GM18505 (cell line): ENCODE measurements around the gene CUBN.

ENCODE experiments used
- ATAC-seq: cut with Tn5 transposase; IDR thresholded peaks from one replicate; pipeline ENCODE4 v1.9.1; 2021; ENCODE audit not compliant: unreplicated experiment
- POLR2A ChIP-seq: IDR thresholded peaks from 4 replicates; pipeline ENCODE4 v1.6.1; 2011; ENCODE audit warnings: borderline replicate concordance; ENCODE audit not compliant: insufficient read depth, insufficient read length; ENCODE audit errors: extremely low read depth

CUBN gene

GRCh38 chr10:17153321-17153720, 23.7 kb upstream of the CUBN start:
- no peak for ATAC-seq
- TF ChIP-seq POLR2A = no peak

DNA sequence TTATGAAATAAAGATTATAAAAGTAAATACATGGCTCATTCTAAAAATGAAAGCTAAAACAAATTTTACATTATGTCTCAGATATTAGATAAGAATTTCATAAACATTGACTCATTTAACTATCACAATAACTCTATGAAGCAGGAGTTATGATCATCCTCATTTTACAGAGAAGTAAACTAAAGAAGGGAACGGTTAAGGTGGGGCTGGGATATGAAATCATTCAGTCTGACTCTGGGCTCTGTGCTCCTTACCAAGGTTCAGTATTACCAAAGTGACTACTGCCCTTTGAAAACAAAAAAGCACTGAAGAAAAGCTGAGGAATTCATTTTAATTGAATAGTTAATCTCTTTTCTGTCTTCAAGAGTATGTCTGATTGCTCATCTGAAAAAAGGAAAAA, 22.1 kb upstream of the CUBN start:
- no peak for TF ChIP-seq POLR2A
- ATAC-seq = no peak

DNA sequence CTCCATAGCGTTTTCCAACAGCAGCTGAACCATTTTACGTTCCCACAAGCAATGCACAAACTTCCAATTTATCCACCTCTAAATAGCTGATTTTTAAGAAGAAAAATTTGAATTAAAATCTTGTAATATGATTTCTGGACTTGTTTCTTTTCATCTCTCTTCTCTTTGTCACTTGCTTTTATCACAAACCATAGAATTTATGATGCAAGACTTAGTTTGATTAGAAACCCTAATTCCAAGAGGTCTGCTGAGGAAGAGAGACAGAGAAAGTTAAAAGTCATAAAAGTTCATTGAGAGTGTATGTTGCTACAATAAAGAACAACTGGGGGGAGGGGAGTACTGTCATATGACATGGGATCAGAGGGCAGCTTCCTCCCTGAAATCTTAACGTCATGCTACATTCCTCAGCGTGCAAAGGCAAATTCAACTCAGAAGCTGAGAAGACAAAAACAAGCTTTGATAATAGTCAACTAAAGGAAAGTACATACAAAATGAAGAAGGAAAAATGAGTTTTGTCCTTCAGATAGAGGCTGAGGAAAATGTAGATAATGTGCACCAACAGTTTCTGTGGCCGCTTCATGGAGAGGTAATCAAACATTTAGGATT, 18.4 kb upstream of the CUBN start:
- no peak for TF ChIP-seq POLR2A

DNA sequence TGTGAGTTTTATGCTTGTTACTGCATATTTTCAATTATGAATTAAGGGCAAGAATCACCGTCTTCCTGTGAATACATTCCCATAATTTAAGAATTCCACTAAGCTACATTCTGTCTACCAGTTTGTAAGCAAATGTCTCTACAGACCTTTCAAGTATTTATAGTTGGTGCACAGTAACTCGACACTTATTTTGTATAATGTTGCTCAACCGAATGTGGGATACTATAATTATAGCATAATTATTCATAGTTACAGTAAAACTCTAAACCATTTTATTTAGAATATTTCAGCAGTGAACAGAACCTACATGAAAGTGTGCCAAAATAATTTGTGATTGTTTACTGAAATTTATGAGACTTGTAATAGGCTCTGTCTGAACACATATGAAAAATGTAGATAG, 17.3 kb upstream of the CUBN start:
- no peak for ATAC-seq

More for the DNA sequence above, 18.4 kb upstream of the CUBN start:
- ATAC-seq = no peak

DNA sequence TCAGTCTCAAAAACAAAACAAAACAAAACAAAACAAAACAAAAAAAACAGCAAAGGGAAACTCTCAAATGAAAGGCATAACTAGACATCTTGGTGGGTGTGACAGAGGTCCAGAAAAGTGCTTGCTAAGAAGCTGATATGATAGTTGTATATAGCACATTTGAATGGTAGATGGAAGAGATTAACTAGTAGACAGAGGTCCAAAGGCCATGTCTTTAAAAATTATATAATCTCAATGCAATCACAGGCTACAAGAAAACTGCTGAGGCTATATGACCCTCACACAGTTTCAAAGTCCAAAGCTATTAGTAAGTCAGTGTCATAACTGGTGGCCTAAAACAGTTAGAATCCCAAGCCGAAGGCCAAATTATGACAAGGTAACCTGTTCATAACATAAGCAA, 15.6 kb upstream of the CUBN start:
- ATAC-seq = no peak
- TF ChIP-seq POLR2A = no peak

More for the DNA sequence above, 17.3 kb upstream of the CUBN start:
- no peak for TF ChIP-seq POLR2A

- no peak for TF ChIP-seq POLR2A
- no peak for ATAC-seq
These were observed 15.1 kb upstream of the CUBN start for GRCh38 chr10:17144757-17145156.

DNA sequence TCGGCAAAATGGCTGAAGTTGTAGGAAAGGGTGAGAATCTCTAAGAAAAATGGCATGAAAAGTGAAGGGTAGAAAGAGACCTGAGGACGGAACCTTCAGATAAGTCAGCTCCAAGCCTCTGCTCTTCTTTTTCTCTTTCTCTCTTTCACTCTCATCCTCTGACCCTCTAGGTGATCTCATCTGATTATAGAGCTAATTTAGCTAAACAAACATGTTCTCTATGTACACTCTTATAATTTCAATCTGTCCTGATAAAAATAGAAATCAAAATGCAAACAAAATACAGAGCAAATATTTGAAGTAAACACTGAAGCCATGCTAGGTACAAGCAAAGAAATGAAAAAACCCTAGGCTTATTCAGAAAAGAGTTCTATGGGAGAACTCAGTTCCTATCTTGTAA, 14.4 kb upstream of the CUBN start:
- no peak for ATAC-seq
- TF ChIP-seq POLR2A = no peak

DNA sequence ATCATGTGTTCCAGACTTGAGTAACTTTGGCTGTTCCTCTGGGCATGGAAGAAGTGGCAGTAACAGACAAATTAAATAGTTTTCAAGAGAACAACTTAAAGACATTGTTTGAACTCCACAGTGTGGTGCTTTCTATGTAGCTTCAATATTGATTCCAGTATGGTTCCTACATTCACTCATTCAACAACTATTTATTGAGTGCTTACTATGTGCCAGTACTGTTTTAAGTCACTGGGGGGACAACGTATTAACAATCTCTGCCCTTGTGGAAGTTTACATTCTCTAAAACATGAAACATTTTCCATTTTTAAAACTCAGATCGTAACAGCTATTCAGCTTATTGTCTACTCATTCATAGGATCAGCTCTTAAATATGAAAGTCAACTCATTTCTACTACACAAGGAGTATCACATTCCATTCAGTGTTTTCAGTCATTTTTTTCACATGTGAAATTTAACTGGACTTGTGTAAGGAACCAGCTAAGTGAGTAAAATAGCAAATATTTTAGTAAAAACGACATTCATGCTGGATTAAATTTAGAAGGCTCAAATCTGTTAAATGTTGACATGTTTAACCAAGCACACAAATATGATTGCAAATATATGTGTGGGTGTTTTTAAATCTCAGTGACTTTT, 13.6 kb upstream of the CUBN start:
- ATAC-seq = no peak
- TF ChIP-seq POLR2A = no peak

- no peak for TF ChIP-seq POLR2A
- no peak for ATAC-seq
These were observed 12.1 kb upstream of the CUBN start for GRCh38 chr10:17141504-17142229.

- TF ChIP-seq POLR2A = no peak
- no peak for ATAC-seq
These were observed 10.8 kb upstream of the CUBN start for GRCh38 chr10:17140386-17140761.

DNA sequence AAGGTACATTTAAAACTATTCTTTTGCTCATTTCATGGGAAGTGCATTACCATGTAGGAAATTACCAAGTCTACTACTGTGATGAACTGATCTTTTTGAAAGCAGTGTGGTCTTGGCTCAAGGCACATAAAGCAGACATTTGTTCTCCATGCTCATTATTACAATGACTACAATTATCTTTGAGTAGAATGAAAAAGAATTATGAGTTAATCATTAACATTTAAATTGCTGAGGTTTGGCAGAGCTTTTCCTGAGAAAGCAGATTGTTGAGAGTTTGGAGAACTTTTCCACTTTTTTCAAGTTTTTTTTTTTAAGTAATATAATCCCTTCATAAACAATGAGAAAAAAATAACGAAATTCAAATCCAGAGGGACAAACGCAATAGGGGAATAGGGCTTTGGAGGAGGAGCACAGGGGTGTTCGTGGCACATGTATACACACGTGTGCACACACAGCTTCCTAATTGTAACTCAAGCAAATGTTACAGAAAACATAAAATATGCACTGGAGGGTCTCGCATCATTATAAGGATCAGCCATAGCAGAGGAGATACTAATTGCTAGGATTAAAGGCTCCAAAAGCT, 8.9 kb upstream of the CUBN start:
- TF ChIP-seq POLR2A = no peak
- ATAC-seq = no peak

- ATAC-seq = no peak
- TF ChIP-seq POLR2A = no peak
These were observed 5.2 kb upstream of the CUBN start for GRCh38 chr10:17134737-17135260.

DNA sequence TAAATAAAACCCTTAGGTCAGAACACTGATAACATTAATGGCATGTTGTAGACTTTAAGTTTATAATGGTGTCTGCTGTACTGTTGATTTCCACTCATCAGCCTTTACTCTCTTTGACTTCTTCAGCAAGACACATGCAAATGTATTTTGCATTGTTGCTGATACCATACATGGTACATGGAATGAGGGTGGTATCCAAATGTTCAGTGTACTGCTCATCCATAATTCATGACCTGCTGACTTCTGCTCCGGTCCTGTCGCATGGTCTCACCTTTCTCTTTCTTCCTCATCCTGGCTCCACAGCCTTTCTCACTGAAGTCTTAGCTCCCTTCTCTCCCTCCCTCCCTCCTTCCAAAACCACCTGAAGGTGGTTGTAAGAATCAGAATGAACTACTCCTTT, 4.7 kb upstream of the CUBN start:
- TF ChIP-seq POLR2A = no peak
- ATAC-seq = no peak
